Anterior cingulate cortex (tissue), 58 donors: ENCODE measurements around the gene USP21.

Source experiments
- DNase-seq, 58 donors: peaks; one replicate each; lab custom pipeline; 2025; lab: John Stamatoyannopoulos, UW

Gene USP21

DNA sequence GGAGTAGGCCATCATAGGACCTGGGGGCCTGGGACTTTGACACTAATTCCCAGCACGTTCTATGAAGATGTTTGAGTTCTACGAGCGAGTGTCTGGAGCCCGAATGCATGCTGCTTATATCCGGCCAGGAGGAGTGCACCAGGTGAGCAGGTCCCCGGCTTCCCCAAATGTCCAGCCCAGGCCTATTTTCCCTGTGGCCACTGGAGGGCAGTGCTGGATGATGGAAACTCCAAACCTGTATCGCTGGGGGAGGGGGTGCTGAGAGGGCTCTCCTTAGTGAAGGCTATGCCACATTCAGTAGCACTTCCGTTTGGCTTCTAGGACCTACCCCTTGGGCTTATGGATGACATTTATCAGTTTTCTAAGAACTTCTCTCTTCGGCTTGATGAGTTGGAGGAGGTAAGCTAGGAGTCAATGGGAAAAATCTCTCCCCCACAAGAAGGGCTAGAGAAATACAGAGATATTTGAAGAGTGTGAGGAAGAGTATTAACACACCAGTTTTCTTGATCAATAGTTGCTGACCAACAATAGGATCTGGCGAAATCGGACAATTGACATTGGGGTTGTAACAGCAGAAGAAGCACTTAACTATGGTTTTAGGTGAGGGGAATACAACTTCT is 50.6 kb downstream of the USP21 start:
- peak in 50 of 58 donors; percentile 17 to 75 (median 43) for DNase-seq

DNA sequence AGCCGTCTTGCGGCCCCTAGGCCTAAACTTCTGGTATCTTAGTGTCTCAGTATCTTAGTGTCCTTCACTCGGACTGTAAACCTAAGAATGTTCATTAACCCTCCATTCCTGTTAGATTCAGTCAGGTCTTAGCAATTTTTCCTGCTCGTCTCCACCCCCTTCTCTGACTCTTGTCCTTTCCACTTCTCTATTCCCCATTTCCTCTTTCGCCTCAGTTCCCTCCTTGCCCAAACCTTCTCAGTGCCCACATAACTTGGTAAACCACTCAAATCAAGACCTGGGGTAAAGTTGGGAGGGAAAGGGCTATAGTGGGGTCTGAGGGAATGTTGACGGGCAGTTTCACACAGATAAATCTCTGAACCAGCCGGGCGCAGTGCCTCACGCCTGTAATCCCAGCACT is 55.1 kb downstream of the USP21 start:
- no peak for DNase-seq

DNA sequence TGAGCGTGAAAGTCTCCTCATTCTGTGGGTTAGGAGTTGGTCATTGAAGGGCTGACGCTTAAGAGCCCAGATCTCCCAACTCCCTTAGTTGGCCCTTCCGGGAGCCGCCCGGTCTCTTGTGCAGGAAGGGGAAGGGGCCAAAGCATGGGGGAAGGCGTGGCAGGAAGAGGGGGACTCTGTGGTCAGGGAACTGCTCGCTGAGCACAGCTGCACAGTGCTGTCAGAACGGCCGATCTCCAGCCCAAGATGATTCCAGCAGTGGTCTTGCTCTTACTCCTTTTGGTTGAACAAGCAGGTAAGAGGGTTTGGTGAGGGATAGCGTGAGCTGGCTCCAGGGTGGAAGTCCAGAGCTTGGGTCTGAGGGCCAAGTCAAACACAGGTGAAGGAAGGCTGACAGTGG is 55.8 kb downstream of the USP21 start, which contains the start of gene FCER1G:
FCER1G (plus strand) TSS at position 220 of the 400 bp plus-strand sequence; CDS start at position 247, 27 bp downstream.
- DNase-seq, result peak in 12 of 58 donors; percentile 9 to 28 (median 16)
